ENCODE results near the gene MUC15. TPM values are rescaled to one million over a fixed set of nuclear protein-coding genes. Genes with fewer than 3 reads are reported as not detected.

MUC15 gene
- total RNA-seq, 4 donors from 2014 or later: 90.5 to 169 (median 139) TPM

GRCh38 chr11:26569646-26570045 lies 2.4 kb downstream of the MUC15 start:
- WGBS, 2 donors: 75 to 77% methylated on average over 2 of the region's 2 CpGs
- DNase-seq: no peak
- intact Hi-C loops (cut with DNase I): no loop called here
- Histone ChIP-seq H3K27ac (peak overlapping the region in 2 of 3 donors; percentile 81 to 96), H3K4me1 (peaks cover 21 to 24% of the 10 kb centered on the region in 2 donors), H3K27me3 (no peaks in the 10 kb centered on the region), H3K4me3 (replicated peaks in 1 of 3) (no peak overlapping the region), H3K36me3 (no peaks in the 10 kb centered on the region), H3K9me3 (no peaks in the 10 kb centered on the region)
- TF ChIP-seq CTCF (IDR thresholded peaks at IDR 0.05): no peak
- TF ChIP-seq POLR2A (IDR thresholded peaks at IDR 0.05): no peak

GRCh38 chr11:26558190-26558589 lies 13.9 kb downstream of the MUC15 start:
- H3K27ac ChIP-seq: no peak overlapping the region
- WGBS, 2 donors: 81 to 82% methylated on average over 4 of the region's 4 CpGs
- no peaks in the 10 kb centered on the region for H3K9me3 ChIP-seq
- no peak overlapping the region for H3K4me3 ChIP-seq (replicated peaks in 1 of 3)
- peaks cover 0 to 12% of the 10 kb centered on the region in 2 donors for H3K4me1 ChIP-seq
- no peak for DNase-seq
- no peaks in the 10 kb centered on the region for H3K27me3 ChIP-seq
- TF ChIP-seq CTCF (IDR thresholded peaks at IDR 0.05) (no peak), POLR2A (IDR thresholded peaks at IDR 0.05) (no peak)
- no peaks in the 10 kb centered on the region for H3K36me3 ChIP-seq
- intact Hi-C loops (cut with DNase I): no loop called here

GRCh38 chr11:26557666-26558065 lies 14.4 kb downstream of the MUC15 start:
- TF ChIP-seq POLR2A (IDR thresholded peaks at IDR 0.05) (no peak), CTCF (IDR thresholded peaks at IDR 0.05) (no peak)
- Histone ChIP-seq H3K9me3 (no peaks in the 10 kb centered on the region), H3K4me1 (peaks cover 0 to 15% of the 10 kb centered on the region in 2 donors), H3K27me3 (no peaks in the 10 kb centered on the region), H3K27ac (no peak overlapping the region), H3K36me3 (no peaks in the 10 kb centered on the region), H3K4me3 (replicated peaks in 1 of 3) (no peak overlapping the region)
- intact Hi-C loops (cut with DNase I): no loop called here
- DNase-seq: no peak
- WGBS, 2 donors: 57 to 62% methylated on average over 3 of the region's 3 CpGs

GRCh38 chr11:26556582-26556981 lies 15.5 kb downstream of the MUC15 start:
- intact Hi-C loops (cut with DNase I): no loop called here
- H3K4me1 ChIP-seq: peaks cover 0 to 15% of the 10 kb centered on the region in 2 donors
- no peak overlapping the region for H3K4me3 ChIP-seq (replicated peaks in 1 of 3)
- H3K9me3 ChIP-seq: no peaks in the 10 kb centered on the region
- peak in 1 of 2 donors; percentile 42 for DNase-seq
- no peaks in the 10 kb centered on the region for H3K36me3 ChIP-seq
- peak overlapping the region; percentile 12 to 53 (median 13) for H3K27ac ChIP-seq
- H3K27me3 ChIP-seq: no peaks in the 10 kb centered on the region
- TF ChIP-seq CTCF (IDR thresholded peaks at IDR 0.05) (no peak), POLR2A (IDR thresholded peaks at IDR 0.05) (no peak)
- WGBS, 2 donors: 74 to 86% methylated on average over 1 of the region's 1 CpG

GRCh38 chr11:26554455-26554854 lies 17.6 kb downstream of the MUC15 start:
- Histone ChIP-seq H3K4me1 (peaks cover 0 to 18% of the 10 kb centered on the region in 2 donors), H3K36me3 (no peaks in the 10 kb centered on the region), H3K27ac (no peak overlapping the region), H3K4me3 (replicated peaks in 1 of 3) (no peak overlapping the region), H3K9me3 (no peaks in the 10 kb centered on the region), H3K27me3 (no peaks in the 10 kb centered on the region)
- TF ChIP-seq POLR2A (IDR thresholded peaks at IDR 0.05) (no peak), CTCF (IDR thresholded peaks at IDR 0.05) (no peak)
- WGBS, 2 donors: 77 to 87% methylated on average over 5 of the region's 5 CpGs
- DNase-seq: no peak
- intact Hi-C loops (cut with DNase I): no loop called here

Data from thyroid gland (tissue), 4 donors.